Measurements from ENCODE around the gene RMI2. TPM values are rescaled to one million over a fixed set of nuclear protein-coding genes. Genes with fewer than 3 reads are reported as not detected.
A peak's percentile ranks its signal among the peaks of the same experiment; 100 is the strongest.
"Not testable (repeated sequence)": the region's sequence is repeated elsewhere in the genome, so short reads cannot be mapped to it uniquely, and the experiment has no call there.

The RMI2 gene
- total RNA-seq, 1 donor from 2014 or later = 32.5 TPM

DNA sequence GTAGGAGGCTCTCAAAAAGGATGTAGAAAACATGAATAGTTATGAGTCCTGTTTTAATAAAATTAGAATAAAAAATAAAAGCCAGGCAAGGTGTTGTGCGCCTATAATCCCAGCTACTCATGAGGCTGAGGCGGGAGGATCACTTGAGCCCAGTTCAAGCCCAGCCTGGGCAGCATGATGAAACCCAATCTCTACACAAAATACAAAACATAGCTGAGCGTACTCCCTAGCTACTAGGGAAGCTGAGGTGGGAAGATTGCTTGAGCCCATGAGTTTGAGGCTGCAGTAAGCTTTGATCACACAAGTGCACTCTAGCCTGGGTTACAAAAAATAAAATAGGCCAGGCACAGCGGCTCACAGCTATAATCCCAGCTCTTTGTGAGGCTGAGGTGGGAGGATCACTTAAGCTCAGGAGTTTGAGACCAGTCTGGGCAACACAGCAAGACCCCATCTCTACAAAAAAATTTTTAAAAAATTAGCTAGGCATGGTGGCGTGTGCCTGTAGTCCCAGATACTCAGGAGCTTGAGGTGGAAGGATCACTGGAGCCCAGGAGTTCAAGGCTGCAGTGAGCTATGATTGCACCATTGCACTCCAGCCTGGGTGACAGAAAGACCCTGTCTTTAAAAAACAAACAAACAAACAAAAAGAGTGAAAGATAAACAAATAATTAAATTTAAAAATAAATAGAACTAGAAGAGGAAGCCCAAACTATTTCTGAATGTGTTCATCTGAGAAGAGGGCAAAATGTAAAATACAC is 46.9 kb upstream of the RMI2 start:
- Mint-ChIP-seq H3K4me1 (ENCODE audit: low read depth) (peaks cover 23% of the 10 kb centered on the region), H3K27ac (no peak overlapping the region), H3K27me3 (no peaks in the 10 kb centered on the region), H3K36me3 (ENCODE audit: insufficient read depth) (no peaks in the 10 kb centered on the region), H3K9me3 (ENCODE audit: low read depth) (no peaks in the 10 kb centered on the region), H3K4me3 (ENCODE audit: low read depth) (no peak overlapping the region)
- TF ChIP-seq, protein P1, sequence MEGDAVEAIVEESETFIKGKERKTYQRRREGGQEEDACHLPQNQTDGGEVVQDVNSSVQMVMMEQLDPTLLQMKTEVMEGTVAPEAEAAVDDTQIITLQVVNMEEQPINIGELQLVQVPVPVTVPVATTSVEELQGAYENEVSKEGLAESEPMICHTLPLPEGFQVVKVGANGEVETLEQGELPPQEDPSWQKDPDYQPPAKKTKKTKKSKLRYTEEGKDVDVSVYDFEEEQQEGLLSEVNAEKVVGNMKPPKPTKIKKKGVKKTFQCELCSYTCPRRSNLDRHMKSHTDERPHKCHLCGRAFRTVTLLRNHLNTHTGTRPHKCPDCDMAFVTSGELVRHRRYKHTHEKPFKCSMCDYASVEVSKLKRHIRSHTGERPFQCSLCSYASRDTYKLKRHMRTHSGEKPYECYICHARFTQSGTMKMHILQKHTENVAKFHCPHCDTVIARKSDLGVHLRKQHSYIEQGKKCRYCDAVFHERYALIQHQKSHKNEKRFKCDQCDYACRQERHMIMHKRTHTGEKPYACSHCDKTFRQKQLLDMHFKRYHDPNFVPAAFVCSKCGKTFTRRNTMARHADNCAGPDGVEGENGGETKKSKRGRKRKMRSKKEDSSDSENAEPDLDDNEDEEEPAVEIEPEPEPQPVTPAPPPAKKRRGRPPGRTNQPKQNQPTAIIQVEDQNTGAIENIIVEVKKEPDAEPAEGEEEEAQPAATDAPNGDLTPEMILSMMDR (IDR thresholded peaks at IDR 0.05; ENCODE audit: unreplicated experiment) = no peak
- no peak for DNase-seq (ENCODE audit: low spot score, unreplicated experiment)

DNA sequence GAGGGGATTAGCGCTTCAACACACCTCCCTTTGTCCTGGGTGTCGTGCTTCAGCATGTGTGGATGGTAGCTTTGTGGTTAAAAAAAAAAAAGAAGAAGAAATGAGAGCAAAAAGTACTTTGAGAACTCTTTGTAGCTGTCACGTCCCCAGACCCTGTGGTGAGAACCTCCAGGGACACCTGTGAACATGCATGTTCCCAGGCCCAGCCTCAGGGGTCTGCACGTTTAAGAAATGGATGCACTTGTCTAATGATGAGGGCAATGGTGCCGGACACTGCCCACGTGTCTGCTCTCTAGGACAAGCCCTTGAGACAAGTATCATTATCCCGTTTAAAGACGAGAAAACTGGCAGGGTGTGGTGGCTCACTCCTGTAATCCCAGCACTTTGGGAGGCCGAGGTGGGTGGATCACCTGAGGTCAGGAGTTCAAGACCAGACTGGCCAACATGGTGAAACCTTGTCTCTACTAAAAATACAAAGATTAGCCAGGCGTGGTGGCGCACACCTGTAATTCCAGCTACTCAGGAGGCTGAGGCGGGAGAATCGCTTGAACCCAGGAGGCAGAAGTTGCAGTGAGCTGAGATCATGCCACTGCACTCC is 46.2 kb upstream of the RMI2 start:
- H3K36me3 Mint-ChIP-seq (ENCODE audit: insufficient read depth); H3K4me3 Mint-ChIP-seq (ENCODE audit: low read depth); H3K9me3 Mint-ChIP-seq (ENCODE audit: low read depth); H3K27ac Mint-ChIP-seq; H3K27me3 Mint-ChIP-seq; DNase-seq (ENCODE audit: low spot score, unreplicated experiment): not testable (repeated sequence)
- H3K4me1 Mint-ChIP-seq (ENCODE audit: low read depth) = peaks cover 23% of the 10 kb centered on the region

DNA sequence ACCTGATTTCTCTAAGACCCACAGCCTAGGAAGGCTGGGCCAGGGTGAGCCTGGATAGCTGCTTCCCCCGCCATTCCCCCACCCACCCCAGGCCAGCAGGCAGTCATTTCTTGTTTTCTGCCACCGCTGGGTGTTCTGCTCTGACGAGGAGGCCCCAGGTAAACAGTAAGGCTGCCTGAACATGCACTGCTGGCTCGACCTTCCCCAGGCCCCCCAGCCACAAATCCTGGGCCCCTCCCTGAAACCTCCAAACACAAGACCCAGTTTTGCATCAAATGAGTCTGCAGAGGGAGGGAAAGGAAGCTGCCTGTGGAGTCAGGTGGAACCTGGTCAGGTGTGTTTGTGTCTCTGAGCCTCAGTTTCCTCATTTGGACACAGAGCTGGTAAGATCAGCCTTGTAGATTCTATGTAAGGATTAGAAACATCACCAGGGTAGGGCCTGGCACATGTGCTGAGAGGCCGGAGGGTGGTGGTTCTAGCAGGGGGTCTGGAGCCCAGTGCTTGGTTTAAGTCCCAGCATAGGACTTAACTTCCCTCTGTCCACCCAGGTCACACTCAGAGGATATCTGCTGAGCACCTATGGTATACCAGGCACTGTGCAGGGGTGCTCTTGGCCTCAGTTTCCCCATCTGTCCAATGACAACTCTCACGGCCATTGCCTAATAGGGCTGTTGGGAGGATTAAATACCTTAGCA is 45.2 kb upstream of the RMI2 start:
- H3K27ac Mint-ChIP-seq = no peak overlapping the region
- no peak for DNase-seq (ENCODE audit: low spot score, unreplicated experiment)
- no peak overlapping the region for H3K4me3 Mint-ChIP-seq (ENCODE audit: low read depth)
- no peaks in the 10 kb centered on the region for H3K9me3 Mint-ChIP-seq (ENCODE audit: low read depth)
- H3K36me3 Mint-ChIP-seq (ENCODE audit: insufficient read depth) = no peaks in the 10 kb centered on the region
- TF ChIP-seq, protein P1 (IDR thresholded peaks at IDR 0.05; ENCODE audit: unreplicated experiment) = no peak
- H3K27me3 Mint-ChIP-seq = no peaks in the 10 kb centered on the region
- H3K4me1 Mint-ChIP-seq (ENCODE audit: low read depth) = peaks cover 21% of the 10 kb centered on the region

DNA sequence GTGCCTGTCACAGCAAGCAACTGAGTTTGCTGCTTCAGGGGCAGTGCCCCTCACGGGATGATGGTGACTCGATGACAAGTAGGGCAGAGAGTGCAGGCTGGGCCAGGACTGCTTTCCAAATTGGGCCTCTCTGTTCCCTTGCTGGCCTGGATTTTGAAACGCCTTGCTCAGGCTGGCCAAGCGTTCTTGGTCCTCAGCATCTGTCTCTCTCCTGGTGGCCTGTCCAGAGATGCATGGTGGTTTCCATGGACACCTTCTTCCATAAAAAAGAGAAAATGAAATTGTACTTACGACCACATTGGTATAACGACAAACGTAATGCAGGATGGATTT is 44.7 kb upstream of the RMI2 start:
- H3K4me1 Mint-ChIP-seq (ENCODE audit: low read depth) = peaks cover 21% of the 10 kb centered on the region
- TF ChIP-seq, protein P1 (IDR thresholded peaks at IDR 0.05; ENCODE audit: unreplicated experiment) = no peak
- no peak overlapping the region for H3K4me3 Mint-ChIP-seq (ENCODE audit: low read depth)
- no peaks in the 10 kb centered on the region for H3K36me3 Mint-ChIP-seq (ENCODE audit: insufficient read depth)
- no peak for DNase-seq (ENCODE audit: low spot score, unreplicated experiment)
- H3K27ac Mint-ChIP-seq = no peak overlapping the region
- no peaks in the 10 kb centered on the region for H3K9me3 Mint-ChIP-seq (ENCODE audit: low read depth)
- no peaks in the 10 kb centered on the region for H3K27me3 Mint-ChIP-seq

DNA sequence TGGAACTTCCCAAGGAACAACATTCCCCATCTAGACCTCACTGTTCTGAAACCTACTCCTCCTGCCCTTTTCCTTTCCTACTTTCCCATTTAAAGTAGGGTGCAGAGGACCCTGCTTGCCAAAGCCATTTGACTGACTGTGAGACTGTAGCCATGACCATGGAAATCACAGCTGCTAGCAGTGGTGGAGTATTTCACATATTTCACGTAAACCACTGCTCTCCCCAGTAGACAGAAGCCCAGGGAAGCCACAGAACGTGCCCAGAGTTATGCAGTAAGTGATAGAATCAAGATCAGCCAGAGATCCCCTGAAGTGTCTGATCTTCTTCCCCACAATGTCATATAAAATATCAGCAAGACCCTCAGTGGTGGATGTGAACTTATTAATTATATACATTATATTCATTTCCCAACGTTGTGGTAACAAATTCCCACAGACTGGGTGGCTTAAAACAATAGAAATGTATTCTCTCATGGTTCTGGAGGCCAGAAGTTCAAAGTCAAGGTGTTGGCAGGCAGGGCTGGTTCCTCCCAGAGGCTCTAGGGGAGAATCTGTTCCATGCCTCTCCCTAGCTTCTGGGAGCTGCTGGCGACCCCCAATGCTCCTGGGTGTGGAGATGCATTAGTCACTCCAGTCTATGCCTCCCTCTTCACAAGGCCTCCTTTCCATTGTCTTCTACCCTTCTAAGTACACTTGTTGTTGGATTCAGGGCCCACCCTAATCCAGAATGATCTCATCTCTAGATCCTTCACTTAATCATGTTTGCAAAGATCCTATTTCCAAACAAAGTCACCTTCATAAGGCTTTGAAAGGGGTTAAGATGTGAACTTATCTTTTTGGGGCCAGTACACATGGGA is 43.4 kb upstream of the RMI2 start:
- no peaks in the 10 kb centered on the region for H3K36me3 Mint-ChIP-seq (ENCODE audit: insufficient read depth)
- no peaks in the 10 kb centered on the region for H3K9me3 Mint-ChIP-seq (ENCODE audit: low read depth)
- TF ChIP-seq, protein P1 (IDR thresholded peaks at IDR 0.05; ENCODE audit: unreplicated experiment) = no peak
- H3K4me1 Mint-ChIP-seq (ENCODE audit: low read depth) = peaks cover 14% of the 10 kb centered on the region
- H3K27me3 Mint-ChIP-seq = no peaks in the 10 kb centered on the region
- DNase-seq (ENCODE audit: low spot score, unreplicated experiment) = no peak
- peak overlapping the region; percentile 20 for H3K27ac Mint-ChIP-seq
- no peak overlapping the region for H3K4me3 Mint-ChIP-seq (ENCODE audit: low read depth)

Data from progenitor cell of endocrine pancreas (in vitro differentiated cells).